Measurements from ENCODE around the gene UBE2QL1. TPM values are rescaled to one million over a fixed set of nuclear protein-coding genes. Genes with fewer than 3 reads are reported as not detected.
A peak's percentile ranks its signal among the peaks of the same experiment; 100 is the strongest.

Gene UBE2QL1
- total RNA-seq = not detected

DNA sequence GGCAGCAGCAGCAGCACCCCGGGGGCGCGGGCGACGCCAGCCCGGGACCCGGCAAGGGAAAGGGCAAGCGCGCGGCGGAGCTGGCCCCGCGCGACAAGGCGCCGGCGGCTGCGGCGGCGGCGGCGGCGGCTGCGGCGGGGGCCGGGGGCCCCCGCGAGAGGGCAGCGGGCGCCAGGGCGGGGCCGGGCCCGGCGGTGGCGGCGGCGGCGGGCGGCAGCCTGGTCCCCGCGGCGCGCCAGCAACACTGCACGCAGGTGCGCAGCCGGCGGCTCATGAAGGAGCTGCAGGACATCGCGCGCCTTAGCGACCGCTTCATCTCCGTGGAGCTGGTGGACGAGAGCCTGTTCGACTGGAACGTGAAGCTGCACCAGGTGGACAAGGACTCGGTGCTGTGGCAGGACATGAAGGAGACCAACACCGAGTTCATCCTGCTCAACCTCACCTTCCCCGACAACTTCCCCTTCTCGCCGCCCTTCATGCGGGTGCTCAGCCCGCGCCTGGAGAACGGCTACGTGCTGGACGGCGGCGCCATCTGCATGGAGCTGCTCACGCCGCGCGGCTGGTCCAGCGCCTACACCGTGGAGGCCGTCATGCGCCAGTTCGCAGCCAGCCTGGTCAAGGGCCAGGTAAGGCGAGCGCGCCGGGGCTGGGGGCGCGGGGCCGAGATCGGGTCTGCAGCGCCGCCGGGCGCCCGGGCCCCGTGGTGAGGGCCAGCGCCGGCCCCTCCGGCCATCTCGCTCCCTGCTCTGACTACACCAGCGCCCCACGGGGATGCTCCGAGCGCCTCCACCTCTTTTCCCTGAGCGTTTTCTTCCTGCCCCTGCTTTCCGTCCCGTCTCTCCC, at the start of gene UBE2QL1:
Gene UBE2QL1, plus strand, starts transcription at position 238 of the 843 bp plus-strand sequence. Its CDS starts 35 bp downstream, at position 273.
- Mint-ChIP-seq H3K27me3 (peaks cover 48% of the 10 kb centered on the region), H3K27ac (no peak within 1 kb of the TSS), H3K36me3 (ENCODE audit: low read depth) (peaks cover 6% of the 10 kb centered on the region), H3K9me3 (no peaks in the 10 kb centered on the region), H3K4me3 (peak within 1 kb of the TSS; percentile 63), H3K4me1 (peaks cover 5% of the 10 kb centered on the region)
- ATAC-seq (replicated peaks) = peak; percentile 9

GRCh38 chr5:6399980-6400910, 48.4 kb upstream of the UBE2QL1 start:
- ATAC-seq (replicated peaks) = no peak
- H3K27ac Mint-ChIP-seq = no peak overlapping the region
- no peak overlapping the region for H3K4me3 Mint-ChIP-seq
- H3K9me3 Mint-ChIP-seq = no peaks in the 10 kb centered on the region
- no peaks in the 10 kb centered on the region for H3K4me1 Mint-ChIP-seq
- H3K36me3 Mint-ChIP-seq (ENCODE audit: low read depth) = no peaks in the 10 kb centered on the region
- peaks cover 22% of the 10 kb centered on the region for H3K27me3 Mint-ChIP-seq

DNA sequence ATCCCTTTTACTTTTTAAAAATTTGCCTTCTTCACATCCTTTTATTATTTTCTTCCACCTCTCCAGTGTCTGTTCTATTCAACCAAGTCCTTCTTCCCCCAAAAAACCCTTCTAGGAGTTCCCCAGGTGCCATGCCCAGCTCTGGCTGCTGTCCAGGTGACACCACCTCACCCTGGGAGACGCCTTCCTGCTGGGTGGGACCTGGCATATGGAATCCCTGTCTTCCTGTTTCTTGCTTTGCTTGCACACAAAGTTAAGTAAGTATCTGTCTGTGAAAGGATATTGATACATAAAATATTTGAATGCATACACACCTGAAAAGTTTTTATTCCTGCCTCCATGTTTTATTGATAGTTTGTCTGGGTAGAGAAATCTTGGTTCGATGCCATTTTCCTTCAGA, 47.2 kb upstream of the UBE2QL1 start:
- peaks cover 20% of the 10 kb centered on the region for H3K27me3 Mint-ChIP-seq
- H3K9me3 Mint-ChIP-seq = no peaks in the 10 kb centered on the region
- ATAC-seq (replicated peaks) = no peak
- no peaks in the 10 kb centered on the region for H3K4me1 Mint-ChIP-seq
- no peaks in the 10 kb centered on the region for H3K36me3 Mint-ChIP-seq (ENCODE audit: low read depth)
- H3K27ac Mint-ChIP-seq = no peak overlapping the region
- no peak overlapping the region for H3K4me3 Mint-ChIP-seq

DNA sequence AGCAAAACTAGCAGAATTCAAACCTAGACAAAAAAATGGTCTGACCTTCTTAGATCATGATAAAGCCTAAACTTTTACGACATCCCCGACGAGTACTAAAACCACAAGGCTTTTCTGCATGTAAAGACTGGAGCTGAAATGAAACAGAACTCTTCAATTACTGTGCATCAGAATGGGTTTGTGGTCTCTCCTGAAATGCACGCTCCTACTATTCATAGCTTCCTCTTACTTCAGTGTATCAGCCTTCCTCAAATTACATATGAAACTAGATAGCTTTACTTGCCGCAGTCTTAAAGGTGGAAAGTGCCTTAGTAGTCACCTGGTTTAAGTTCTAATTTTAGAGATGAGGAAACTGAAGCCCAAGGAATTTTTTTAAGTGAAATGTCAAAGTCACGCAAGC, 45.7 kb upstream of the UBE2QL1 start:
- peak; percentile 38 for ATAC-seq (replicated peaks)
- Mint-ChIP-seq H3K4me1 (no peaks in the 10 kb centered on the region), H3K27me3 (peaks cover 22% of the 10 kb centered on the region), H3K36me3 (ENCODE audit: low read depth) (no peaks in the 10 kb centered on the region), H3K4me3 (no peak overlapping the region), H3K27ac (no peak overlapping the region), H3K9me3 (no peaks in the 10 kb centered on the region)

- no peaks in the 10 kb centered on the region for H3K9me3 Mint-ChIP-seq
- H3K27ac Mint-ChIP-seq = no peak overlapping the region
- H3K36me3 Mint-ChIP-seq (ENCODE audit: low read depth) = no peaks in the 10 kb centered on the region
- ATAC-seq (replicated peaks) = no peak
- H3K4me3 Mint-ChIP-seq = no peak overlapping the region
- H3K4me1 Mint-ChIP-seq = no peaks in the 10 kb centered on the region
- peaks cover 22% of the 10 kb centered on the region for H3K27me3 Mint-ChIP-seq
Observed at GRCh38 chr5:6403416-6403815, 45.2 kb upstream of the UBE2QL1 start.

DNA sequence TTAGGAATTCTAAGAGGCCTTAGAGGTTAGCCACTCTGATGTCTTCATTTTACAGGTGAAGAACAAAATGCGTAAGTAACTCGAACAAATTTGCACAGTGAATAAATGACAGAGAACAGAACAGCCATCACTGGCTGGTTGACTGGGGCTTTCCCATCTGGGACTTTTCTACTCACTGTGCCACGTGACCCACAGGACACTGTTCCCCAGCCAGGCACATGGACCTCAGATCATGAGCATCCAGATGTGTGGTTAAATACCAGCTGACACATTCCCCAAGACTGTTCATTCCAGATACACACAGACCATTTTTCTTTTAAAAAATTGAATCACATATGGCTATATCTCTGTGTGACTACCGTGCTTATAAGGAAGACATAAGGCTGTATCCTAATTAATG, 44.5 kb upstream of the UBE2QL1 start:
- peaks cover 22% of the 10 kb centered on the region for H3K27me3 Mint-ChIP-seq
- no peaks in the 10 kb centered on the region for H3K4me1 Mint-ChIP-seq
- H3K4me3 Mint-ChIP-seq = no peak overlapping the region

GRCh38 chr5:6405591-6405990, 43.1 kb upstream of the UBE2QL1 start:
- Mint-ChIP-seq H3K4me3 (no peak overlapping the region), H3K36me3 (ENCODE audit: low read depth) (no peaks in the 10 kb centered on the region), H3K27ac (no peak overlapping the region), H3K9me3 (no peaks in the 10 kb centered on the region), H3K4me1 (no peaks in the 10 kb centered on the region), H3K27me3 (peaks cover 22% of the 10 kb centered on the region)
- no peak for ATAC-seq (replicated peaks)

More for the DNA sequence above, 44.5 kb upstream of the UBE2QL1 start:
- no peak for ATAC-seq (replicated peaks)
- H3K9me3 Mint-ChIP-seq = no peaks in the 10 kb centered on the region
- no peaks in the 10 kb centered on the region for H3K36me3 Mint-ChIP-seq (ENCODE audit: low read depth)
- no peak overlapping the region for H3K27ac Mint-ChIP-seq

DNA sequence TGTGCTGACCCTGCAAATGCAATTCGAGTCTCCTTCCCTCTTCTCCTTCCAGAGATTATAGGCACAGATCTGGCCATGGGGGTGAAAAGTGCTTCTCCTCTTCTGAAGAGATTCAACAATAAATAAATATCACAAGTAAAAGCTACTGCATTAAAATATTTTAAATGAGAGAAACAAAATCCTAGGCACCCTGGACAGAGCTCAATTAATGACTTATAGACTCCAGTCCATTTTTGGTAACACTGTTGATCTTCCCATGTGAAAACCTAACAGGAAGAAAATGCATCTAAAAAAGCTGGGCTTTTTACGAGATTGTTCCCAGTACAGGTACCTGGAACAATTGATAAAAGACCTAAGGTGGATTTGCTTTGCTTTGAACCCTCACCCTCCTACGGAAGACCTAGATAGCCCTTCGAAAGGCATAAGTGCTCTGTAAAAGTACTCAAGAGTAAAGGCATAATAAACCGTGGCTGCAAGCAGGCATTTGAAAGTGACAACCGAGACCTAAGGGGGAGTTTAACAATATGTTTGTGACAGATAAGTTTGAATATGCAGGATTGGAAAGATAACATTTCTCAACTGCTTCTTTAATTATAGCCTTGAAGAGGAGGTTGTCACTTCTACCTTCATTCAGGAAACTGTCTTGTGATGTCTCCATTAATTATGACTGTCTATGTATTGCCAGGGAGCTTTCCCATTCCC, 41.0 kb upstream of the UBE2QL1 start:
- H3K27me3 Mint-ChIP-seq = peaks cover 12% of the 10 kb centered on the region
- H3K27ac Mint-ChIP-seq = no peak overlapping the region
- no peak overlapping the region for H3K4me3 Mint-ChIP-seq

GRCh38 chr5:6408260-6408596, 40.4 kb upstream of the UBE2QL1 start:
- Mint-ChIP-seq H3K4me1 (no peaks in the 10 kb centered on the region), H3K27me3 (peaks cover 12% of the 10 kb centered on the region), H3K36me3 (ENCODE audit: low read depth) (no peaks in the 10 kb centered on the region), H3K9me3 (no peaks in the 10 kb centered on the region), H3K4me3 (no peak overlapping the region), H3K27ac (peak overlapping the region; percentile 12)
- ATAC-seq (replicated peaks) = peak; percentile 11

More for the DNA sequence above, 41.0 kb upstream of the UBE2QL1 start:
- Mint-ChIP-seq H3K9me3 (no peaks in the 10 kb centered on the region), H3K36me3 (ENCODE audit: low read depth) (no peaks in the 10 kb centered on the region), H3K4me1 (no peaks in the 10 kb centered on the region)
- ATAC-seq (replicated peaks) = no peak

- Mint-ChIP-seq H3K4me1 (no peaks in the 10 kb centered on the region), H3K36me3 (ENCODE audit: low read depth) (no peaks in the 10 kb centered on the region), H3K9me3 (no peaks in the 10 kb centered on the region), H3K27ac (peak overlapping the region; percentile 12), H3K4me3 (no peak overlapping the region), H3K27me3 (peaks cover 12% of the 10 kb centered on the region)
- ATAC-seq (replicated peaks) = peak; percentile 44
Observed at GRCh38 chr5:6408627-6409446, 39.8 kb upstream of the UBE2QL1 start.

DNA sequence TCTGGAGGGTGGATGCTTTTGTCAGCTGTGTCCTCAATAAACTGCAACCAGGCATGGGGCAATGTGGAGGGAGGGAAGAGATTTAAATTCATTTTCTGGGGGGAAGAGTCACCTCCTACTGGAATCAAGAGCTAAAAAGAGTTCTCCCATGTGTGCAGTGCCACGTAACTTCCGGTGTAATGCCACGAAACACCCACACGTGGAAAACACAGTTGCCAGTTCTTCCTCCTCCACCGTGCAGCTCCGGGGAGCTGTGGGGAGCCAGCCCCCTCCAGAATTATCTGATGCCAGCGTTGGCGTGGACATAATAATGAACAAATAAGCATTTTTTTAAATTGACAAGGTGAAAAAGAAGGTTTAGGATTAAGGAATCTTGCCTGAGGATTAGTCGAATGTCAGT, 38.2 kb upstream of the UBE2QL1 start:
- no peak for ATAC-seq (replicated peaks)
- Mint-ChIP-seq H3K27me3 (peaks cover 13% of the 10 kb centered on the region), H3K9me3 (no peaks in the 10 kb centered on the region)

GRCh38 chr5:6411141-6411540, 37.5 kb upstream of the UBE2QL1 start:
- ATAC-seq (replicated peaks) = no peak
- Mint-ChIP-seq H3K9me3 (no peaks in the 10 kb centered on the region), H3K27ac (no peak overlapping the region), H3K27me3 (peaks cover 12% of the 10 kb centered on the region), H3K4me1 (no peaks in the 10 kb centered on the region), H3K36me3 (ENCODE audit: low read depth) (no peaks in the 10 kb centered on the region), H3K4me3 (no peak overlapping the region)

More for the DNA sequence above, 38.2 kb upstream of the UBE2QL1 start:
- H3K4me3 Mint-ChIP-seq = no peak overlapping the region
- no peaks in the 10 kb centered on the region for H3K36me3 Mint-ChIP-seq (ENCODE audit: low read depth)
- H3K4me1 Mint-ChIP-seq = no peaks in the 10 kb centered on the region
- no peak overlapping the region for H3K27ac Mint-ChIP-seq

- no peaks in the 10 kb centered on the region for H3K36me3 Mint-ChIP-seq (ENCODE audit: low read depth)
Observed at GRCh38 chr5:6412811-6413210, 35.8 kb upstream of the UBE2QL1 start.

GRCh38 chr5:6417657-6418056, 31.0 kb upstream of the UBE2QL1 start:
- no peaks in the 10 kb centered on the region for H3K4me1 Mint-ChIP-seq
- H3K4me3 Mint-ChIP-seq = no peak overlapping the region
- no peaks in the 10 kb centered on the region for H3K9me3 Mint-ChIP-seq
- no peaks in the 10 kb centered on the region for H3K36me3 Mint-ChIP-seq (ENCODE audit: low read depth)
- ATAC-seq (replicated peaks) = no peak
- H3K27me3 Mint-ChIP-seq = peaks cover 20% of the 10 kb centered on the region
- H3K27ac Mint-ChIP-seq = no peak overlapping the region

More at GRCh38 chr5:6412811-6413210, 35.8 kb upstream of the UBE2QL1 start:
- Mint-ChIP-seq H3K9me3 (no peaks in the 10 kb centered on the region), H3K4me3 (no peak overlapping the region), H3K4me1 (no peaks in the 10 kb centered on the region), H3K27ac (no peak overlapping the region), H3K27me3 (peaks cover 8% of the 10 kb centered on the region)
- no peak for ATAC-seq (replicated peaks)

All from activated T-helper 17 cell treated with anti-CD3 and anti-CD28 coated beads, Interleukin-2, amount 50 U/mL, for 72 hours (primary cell).